Right lobe of liver (tissue), 6 donors: ENCODE data around the gene TTC6. TPM values are rescaled to one million over a fixed set of nuclear protein-coding genes. Genes with fewer than 3 reads are reported as not detected.

Experiments used
- ATAC-seq, 4 donors: fragments of 200-7000 bp; cut with Tn5 transposase; one replicate each; pipeline ENCODE4 v1.9.1; 2020; ENCODE audit warnings: mild to moderate bottlenecking in 4 of 4, moderate library complexity in 4 of 4
- DNase-seq, 3 donors: peaks; one replicate each; pipeline ENCODE4 v3.0.0-alpha.2; 2020
- H3K27ac ChIP-seq, 3 donors: fragments of 200-600 bp; one replicate each; pipeline ENCODE4 v1.8.0; 2022
- H3K27me3 ChIP-seq, 2 donors: fragments of 200-600 bp; one replicate each; pipeline ENCODE4 v1.8.0; 2022
- H3K36me3 ChIP-seq, 4 donors: fragments of 200-600 bp; sonication (generic) in 1 of 4; one replicate each; pipeline versions ENCODE4 v1.5.1 to v1.8.0; 2017 to 2022; ENCODE audit warnings: control low read depth in 1 of 4
- H3K4me1 ChIP-seq, 4 donors: fragments of 200-600 bp; sonication (generic) in 1 of 4; one replicate each; pipeline versions ENCODE4 v1.5.1 to v1.8.0; 2017 to 2022; ENCODE audit warnings: control low read depth in 1 of 4
- H3K4me3 ChIP-seq, 3 donors: fragments of 200-600 bp; one replicate each; pipeline ENCODE4 v1.8.0; 2022
- H3K9me3 ChIP-seq, 4 donors: fragments of 200-600 bp; sonication (generic) in 1 of 4; one replicate each; pipeline versions ENCODE4 v1.5.1 to v1.8.0; 2017 to 2022; ENCODE audit warnings: control low read depth in 1 of 4
- POLR2A ChIP-seq: fragments of 450-650 bp; IDR thresholded peaks from one replicate; pipeline ENCODE4 v1.6.1; 2017; ENCODE audit warnings: antibody characterized with exemption, mild to moderate bottlenecking
- WGBS: methylation state at CpG from one replicate; pipeline ENCODE4 v1.1.6; 2018; ENCODE audit warnings: low coverage, low lambda C conversion rate; ENCODE audit not compliant: insufficient coverage; ENCODE audit errors: missing lambda C conversion rate; 5-methylcytosine and 5-hydroxymethylcytosine counted together
- intact Hi-C, 2 donors: fragments of 100-400 bp; cut with DNase I; formaldehyde crosslinking; loops; one replicate each; pipeline versions ENCODE4 v1.11.2 to v1.14.1; 2022
- total RNA-seq, 6 experiments: library from RNA; depleted of rRNA in 2 of 6; stranded (reverse); fragments of >200 nt in 2 of 6; fragmentation: NEBNext Ultra II Directional in 3 of 6; extraction: Animal tissue kit (Norgen Biotek cat#: 25700) in 3 of 6; gene quantifications; one replicate each; pipeline versions ENCODE4 v1.1.0 to v1.2.4, GENCODE V29; 2016 to 2023
- TF ChIP-seq, protein P1 (sequence below), 4 donors: fragments of 200-600 bp in 3 of 4; fragments of 450-650 bp in 1 of 4; IDR thresholded peaks; one replicate each; pipeline versions ENCODE4 v1.5.1 to v1.8.0; 2016 to 2022; ENCODE audit warnings: antibody characterized with exemption in 4 of 4, mild to moderate bottlenecking in 2 of 4
- donor health status: DM: no; HTN: yes; CAD: no.
- donor health status: DM: no; HTN: no; CAD: no.
- donor health status: DM: no; HTN: no; CAD: no.
- donor health status: DM: no; HTN: yes; CAD: no.
- donor health status: DM: no; HTN: yes; CAD: no.

Gene TTC6
- total RNA-seq, 6 experiments from 2014 or later = 3.7 to 10.4 (median 4.6) TPM

DNA sequence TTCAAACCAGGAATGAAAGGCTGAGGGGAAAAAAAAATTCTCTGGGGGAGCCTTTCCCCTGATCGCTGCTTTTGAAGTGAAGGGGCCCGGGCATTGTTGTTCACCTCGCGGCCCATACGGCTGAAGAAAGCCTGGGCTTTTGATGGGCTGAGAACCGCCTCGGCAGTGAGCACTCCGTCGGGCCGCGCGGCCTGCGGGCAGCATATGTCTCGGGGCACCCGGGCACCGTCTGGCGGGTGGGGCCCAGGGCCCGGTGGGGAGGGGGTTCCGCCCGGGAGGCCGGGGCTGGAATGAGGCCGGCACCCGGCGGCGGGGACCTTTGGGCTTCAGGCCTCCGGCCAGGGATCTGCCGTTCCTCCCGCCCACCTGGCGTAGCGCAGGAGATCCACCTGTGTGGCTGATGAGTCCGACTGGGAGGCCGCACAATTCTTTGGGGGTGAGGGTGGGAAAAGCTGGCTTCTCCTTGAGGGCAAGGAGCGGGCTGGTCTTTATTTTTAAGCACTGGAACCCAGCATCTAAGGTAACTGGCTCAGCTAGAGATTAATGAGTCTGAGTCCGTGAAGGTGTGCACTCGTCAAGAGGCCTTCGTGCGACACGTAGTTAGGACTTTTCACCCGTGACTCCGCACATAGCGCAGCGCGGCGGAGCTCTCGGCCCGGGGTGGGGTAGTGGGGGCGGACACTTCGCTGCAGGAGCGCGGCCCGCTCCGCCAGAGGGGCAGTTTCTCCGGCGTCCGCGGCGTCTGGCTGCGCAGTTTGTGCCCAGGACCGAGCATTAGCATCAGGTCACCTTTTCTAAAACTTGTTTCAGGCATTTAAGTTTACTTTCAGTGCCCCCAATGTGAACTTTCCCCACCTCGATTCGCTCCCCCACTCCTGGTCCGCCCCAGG, 11.0 kb upstream of the TTC6 start:
- DNase-seq (peak; percentile 53 to 78 (median 73)), ATAC-seq (peak; percentile 9 to 55 (median 43))
- intact Hi-C loops = no loop called here
- H3K36me3 ChIP-seq = no peaks in the 10 kb centered on the region
- H3K4me1 ChIP-seq = peaks cover 0 to 19% (median 0%) of the 10 kb centered on the region in 4 donors
- H3K4me3 ChIP-seq = peak overlapping the region; percentile 53 to 70 (median 59)
- H3K27ac ChIP-seq = peak overlapping the region; percentile 61 to 79 (median 68)
- H3K9me3 ChIP-seq = no peaks in the 10 kb centered on the region
- 43% methylated on average over 16 of the region's 62 CpGs for WGBS
- TF ChIP-seq POLR2A = no peak
- TF ChIP-seq, protein P1, sequence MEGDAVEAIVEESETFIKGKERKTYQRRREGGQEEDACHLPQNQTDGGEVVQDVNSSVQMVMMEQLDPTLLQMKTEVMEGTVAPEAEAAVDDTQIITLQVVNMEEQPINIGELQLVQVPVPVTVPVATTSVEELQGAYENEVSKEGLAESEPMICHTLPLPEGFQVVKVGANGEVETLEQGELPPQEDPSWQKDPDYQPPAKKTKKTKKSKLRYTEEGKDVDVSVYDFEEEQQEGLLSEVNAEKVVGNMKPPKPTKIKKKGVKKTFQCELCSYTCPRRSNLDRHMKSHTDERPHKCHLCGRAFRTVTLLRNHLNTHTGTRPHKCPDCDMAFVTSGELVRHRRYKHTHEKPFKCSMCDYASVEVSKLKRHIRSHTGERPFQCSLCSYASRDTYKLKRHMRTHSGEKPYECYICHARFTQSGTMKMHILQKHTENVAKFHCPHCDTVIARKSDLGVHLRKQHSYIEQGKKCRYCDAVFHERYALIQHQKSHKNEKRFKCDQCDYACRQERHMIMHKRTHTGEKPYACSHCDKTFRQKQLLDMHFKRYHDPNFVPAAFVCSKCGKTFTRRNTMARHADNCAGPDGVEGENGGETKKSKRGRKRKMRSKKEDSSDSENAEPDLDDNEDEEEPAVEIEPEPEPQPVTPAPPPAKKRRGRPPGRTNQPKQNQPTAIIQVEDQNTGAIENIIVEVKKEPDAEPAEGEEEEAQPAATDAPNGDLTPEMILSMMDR (IDR thresholded peaks at IDR 0.05) = no peak
- no peaks in the 10 kb centered on the region for H3K27me3 ChIP-seq

DNA sequence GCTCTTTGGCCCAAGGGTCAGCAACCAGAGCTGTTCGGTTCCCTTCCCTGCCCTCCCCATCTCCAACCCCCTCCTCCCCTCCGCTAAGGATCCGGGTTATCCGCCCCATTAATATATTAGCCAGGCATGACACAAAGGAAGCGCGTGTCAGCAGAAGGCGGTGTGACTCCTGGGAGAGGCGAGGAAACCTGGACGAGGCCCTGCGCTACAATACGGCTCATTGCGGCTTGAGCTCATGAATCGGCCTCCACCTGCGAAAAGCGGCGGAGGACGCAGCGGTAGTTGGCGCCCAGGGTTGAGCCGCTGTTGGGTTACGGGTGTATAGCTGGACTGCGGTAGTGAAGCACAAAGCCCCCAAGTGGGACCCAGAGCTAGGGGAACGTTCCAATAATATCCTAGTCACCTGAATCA, 10.3 kb upstream of the TTC6 start:
- WGBS = 52% methylated on average over 10 of the region's 23 CpGs
- no peak for ATAC-seq
- Histone ChIP-seq H3K4me1 (peaks cover 0 to 19% (median 0%) of the 10 kb centered on the region in 4 donors), H3K27me3 (no peaks in the 10 kb centered on the region), H3K4me3 (no peak overlapping the region), H3K36me3 (no peaks in the 10 kb centered on the region), H3K9me3 (no peaks in the 10 kb centered on the region), H3K27ac (peak overlapping the region in 1 of 3 donors; percentile 20)
- DNase-seq = no peak
- intact Hi-C loops = no loop called here
- TF ChIP-seq POLR2A = no peak
- TF ChIP-seq, protein P1 (IDR thresholded peaks at IDR 0.05) = no peak

DNA sequence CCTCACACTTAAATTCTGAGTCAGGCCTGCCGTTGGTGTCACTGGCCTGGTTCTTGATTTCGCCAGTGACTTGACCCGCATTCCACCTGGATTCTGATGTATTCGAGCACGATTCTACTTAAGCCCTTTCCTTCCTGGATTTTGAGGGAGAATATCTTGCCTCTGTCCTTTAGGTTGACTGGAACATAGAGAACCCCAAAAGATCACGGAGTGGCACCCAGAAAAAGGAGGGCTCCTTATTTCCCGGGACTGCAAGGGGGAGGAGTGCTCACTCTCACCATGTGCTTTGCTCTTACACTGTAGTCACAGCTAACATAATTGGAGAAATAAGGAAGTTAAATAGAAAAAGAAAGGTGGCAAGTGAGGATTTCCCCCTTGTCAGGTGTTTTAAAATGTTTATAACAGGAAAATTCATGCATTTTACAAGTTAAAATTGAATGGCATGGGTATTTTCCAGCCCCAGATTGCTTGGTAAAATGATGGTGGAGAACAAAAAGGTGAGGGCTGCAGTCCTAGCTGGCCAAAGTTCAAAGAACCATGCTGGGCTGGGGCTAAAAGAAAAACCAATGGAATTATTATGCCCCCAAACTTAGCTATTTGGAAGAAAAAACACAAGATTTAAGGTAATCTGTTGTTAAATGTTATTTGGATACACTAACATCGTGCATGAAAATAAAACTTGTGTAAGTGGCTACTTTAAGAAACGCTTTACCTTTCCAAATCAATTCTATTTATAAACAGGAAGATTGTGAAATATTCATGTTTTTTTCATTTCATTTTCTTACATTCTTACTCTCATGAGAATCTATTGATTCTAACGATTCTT, 9.2 kb upstream of the TTC6 start:
- H3K27me3 ChIP-seq = no peaks in the 10 kb centered on the region
- DNase-seq (no peak), ATAC-seq (no peak)
- H3K27ac ChIP-seq = peak overlapping the region in 2 of 3 donors; percentile 93 to 97
- peaks cover 0 to 19% (median 0%) of the 10 kb centered on the region in 4 donors for H3K4me1 ChIP-seq
- no peaks in the 10 kb centered on the region for H3K36me3 ChIP-seq
- no peaks in the 10 kb centered on the region for H3K9me3 ChIP-seq
- TF ChIP-seq POLR2A = no peak
- TF ChIP-seq, protein P1 (IDR thresholded peaks at IDR 0.05) = no peak
- WGBS = 17% methylated on average over 10 of the region's 10 CpGs
- H3K4me3 ChIP-seq = no peak overlapping the region
- intact Hi-C loops = no loop called here

DNA sequence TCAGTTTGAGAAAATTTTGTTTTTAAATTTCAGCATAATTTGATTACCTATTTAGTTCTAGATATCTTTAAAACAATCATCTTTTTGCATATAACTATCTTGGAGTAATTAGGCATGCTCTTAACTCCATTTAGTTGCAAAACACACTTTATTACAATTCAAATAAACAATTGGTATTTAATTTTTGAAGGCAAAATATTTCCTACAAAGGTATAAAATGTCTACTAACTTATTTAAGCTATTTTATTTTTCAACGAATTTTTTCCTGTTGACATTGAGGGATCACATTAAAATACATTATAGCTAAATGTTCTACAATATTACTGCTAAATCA, 8.7 kb upstream of the TTC6 start:
- H3K4me3 ChIP-seq = no peak overlapping the region
- no peaks in the 10 kb centered on the region for H3K27me3 ChIP-seq
- no peaks in the 10 kb centered on the region for H3K36me3 ChIP-seq
- no peak for ATAC-seq
- TF ChIP-seq POLR2A = no peak
- TF ChIP-seq, protein P1 (IDR thresholded peaks at IDR 0.05) = no peak
- H3K27ac ChIP-seq = peak overlapping the region; percentile 88 to 97 (median 93)
- intact Hi-C loops = no loop called here
- DNase-seq = no peak
- H3K4me1 ChIP-seq = peaks cover 0 to 19% (median 0%) of the 10 kb centered on the region in 4 donors
- H3K9me3 ChIP-seq = no peaks in the 10 kb centered on the region
- WGBS = 0% methylated on average over 1 of the region's 1 CpG
